Ishikawa (cell line): ENCODE measurements around the gene HSPA5.

Source experiments
- CEBPB ChIP-seq: IDR thresholded peaks from 2 replicates; pipeline ENCODE4 v1.6.1; 2012
- CREB1 ChIP-seq: IDR thresholded peaks from 2 replicates; pipeline ENCODE4 v1.6.1; 2012; ENCODE audit warnings: low read depth
- EGR1 ChIP-seq: IDR thresholded peaks from 2 replicates; pipeline ENCODE4 v1.6.1; 2012
- EP300 ChIP-seq: IDR thresholded peaks from 2 replicates; pipeline ENCODE4 v1.6.1; 2012; ENCODE audit warnings: borderline replicate concordance
- FOXM1 ChIP-seq: IDR thresholded peaks from 2 replicates; pipeline ENCODE4 v1.6.1; 2012; ENCODE audit warnings: low read depth, borderline replicate concordance
- MAX ChIP-seq: IDR thresholded peaks from 2 replicates; pipeline ENCODE4 v1.6.1; 2012
- NFIC ChIP-seq: IDR thresholded peaks from 2 replicates; pipeline ENCODE4 v1.6.1; 2012
- RAD21 ChIP-seq: IDR thresholded peaks from 2 replicates; pipeline ENCODE4 v1.6.1; 2012; ENCODE audit warnings: low read depth
- TAF1 ChIP-seq: IDR thresholded peaks from 2 replicates; pipeline ENCODE4 v1.6.1; 2012; ENCODE audit warnings: low read depth, mild to moderate bottlenecking
- TCF12 ChIP-seq: IDR thresholded peaks from 2 replicates; pipeline ENCODE4 v1.6.1; 2012; ENCODE audit warnings: low read depth
- TEAD4 ChIP-seq: IDR thresholded peaks from 2 replicates; pipeline ENCODE4 v1.6.1; 2012
- YY1 ChIP-seq: IDR thresholded peaks from 2 replicates; pipeline ENCODE4 v1.6.1; 2012; ENCODE audit warnings: low read depth
- ZBTB7A ChIP-seq: IDR thresholded peaks from 2 replicates; pipeline ENCODE4 v1.6.1; 2012; ENCODE audit warnings: low read depth
- TF ChIP-seq, protein P1 (sequence below): IDR thresholded peaks from 2 replicates; pipeline ENCODE4 v1.6.1; 2012; ENCODE audit warnings: low read depth, mild to moderate bottlenecking
- TF ChIP-seq, protein P2 (sequence below): IDR thresholded peaks from 2 replicates; pipeline ENCODE4 v1.6.1; 2012

Gene HSPA5

DNA sequence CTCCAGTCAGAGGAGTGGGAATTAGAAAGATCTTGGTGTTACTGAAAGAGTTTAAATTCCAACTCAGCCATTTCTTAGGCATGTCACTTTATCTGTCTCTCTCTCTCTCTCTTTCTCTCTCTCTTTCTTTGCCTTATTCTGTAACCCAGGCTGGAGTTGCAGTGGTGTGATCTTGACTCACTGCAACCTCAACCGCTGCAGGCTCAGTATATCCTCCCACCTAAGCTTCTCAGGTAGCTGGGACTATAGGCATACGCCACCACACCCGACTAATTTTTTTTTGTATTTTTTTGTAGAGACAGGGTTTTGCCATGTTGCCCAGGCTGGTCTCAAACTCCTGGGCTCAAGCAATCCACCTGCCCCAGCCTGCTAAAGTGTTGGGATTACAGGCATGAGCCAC, 22.5 kb downstream of the HSPA5 start:
- no peak for TF ChIP-seq CEBPB
- TF ChIP-seq FOXM1: no peak
- no peak for TF ChIP-seq NFIC
- no peak for TF ChIP-seq CREB1
- TF ChIP-seq, protein P1, sequence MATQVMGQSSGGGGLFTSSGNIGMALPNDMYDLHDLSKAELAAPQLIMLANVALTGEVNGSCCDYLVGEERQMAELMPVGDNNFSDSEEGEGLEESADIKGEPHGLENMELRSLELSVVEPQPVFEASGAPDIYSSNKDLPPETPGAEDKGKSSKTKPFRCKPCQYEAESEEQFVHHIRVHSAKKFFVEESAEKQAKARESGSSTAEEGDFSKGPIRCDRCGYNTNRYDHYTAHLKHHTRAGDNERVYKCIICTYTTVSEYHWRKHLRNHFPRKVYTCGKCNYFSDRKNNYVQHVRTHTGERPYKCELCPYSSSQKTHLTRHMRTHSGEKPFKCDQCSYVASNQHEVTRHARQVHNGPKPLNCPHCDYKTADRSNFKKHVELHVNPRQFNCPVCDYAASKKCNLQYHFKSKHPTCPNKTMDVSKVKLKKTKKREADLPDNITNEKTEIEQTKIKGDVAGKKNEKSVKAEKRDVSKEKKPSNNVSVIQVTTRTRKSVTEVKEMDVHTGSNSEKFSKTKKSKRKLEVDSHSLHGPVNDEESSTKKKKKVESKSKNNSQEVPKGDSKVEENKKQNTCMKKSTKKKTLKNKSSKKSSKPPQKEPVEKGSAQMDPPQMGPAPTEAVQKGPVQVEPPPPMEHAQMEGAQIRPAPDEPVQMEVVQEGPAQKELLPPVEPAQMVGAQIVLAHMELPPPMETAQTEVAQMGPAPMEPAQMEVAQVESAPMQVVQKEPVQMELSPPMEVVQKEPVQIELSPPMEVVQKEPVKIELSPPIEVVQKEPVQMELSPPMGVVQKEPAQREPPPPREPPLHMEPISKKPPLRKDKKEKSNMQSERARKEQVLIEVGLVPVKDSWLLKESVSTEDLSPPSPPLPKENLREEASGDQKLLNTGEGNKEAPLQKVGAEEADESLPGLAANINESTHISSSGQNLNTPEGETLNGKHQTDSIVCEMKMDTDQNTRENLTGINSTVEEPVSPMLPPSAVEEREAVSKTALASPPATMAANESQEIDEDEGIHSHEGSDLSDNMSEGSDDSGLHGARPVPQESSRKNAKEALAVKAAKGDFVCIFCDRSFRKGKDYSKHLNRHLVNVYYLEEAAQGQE: no peak
- no peak for TF ChIP-seq TCF12
- TF ChIP-seq YY1: no peak
- TF ChIP-seq EGR1: no peak
- TF ChIP-seq EP300: no peak
- TF ChIP-seq MAX: no peak
- no peak for TF ChIP-seq ZBTB7A

- TF ChIP-seq FOXM1: no peak
- no peak for TF ChIP-seq CREB1
- TF ChIP-seq TAF1: no peak
- TF ChIP-seq ZBTB7A: no peak
- no peak for TF ChIP-seq TEAD4
- no peak for TF ChIP-seq EP300
- TF ChIP-seq TCF12: no peak
- TF ChIP-seq RAD21: no peak
- TF ChIP-seq, protein P2, sequence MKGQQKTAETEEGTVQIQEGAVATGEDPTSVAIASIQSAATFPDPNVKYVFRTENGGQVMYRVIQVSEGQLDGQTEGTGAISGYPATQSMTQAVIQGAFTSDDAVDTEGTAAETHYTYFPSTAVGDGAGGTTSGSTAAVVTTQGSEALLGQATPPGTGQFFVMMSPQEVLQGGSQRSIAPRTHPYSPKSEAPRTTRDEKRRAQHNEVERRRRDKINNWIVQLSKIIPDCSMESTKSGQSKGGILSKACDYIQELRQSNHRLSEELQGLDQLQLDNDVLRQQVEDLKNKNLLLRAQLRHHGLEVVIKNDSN: no peak
- TF ChIP-seq, protein P1: no peak
- TF ChIP-seq YY1: no peak
Measured at GRCh38 chr9:125214186-125214585, 27.0 kb downstream of the HSPA5 start.

DNA sequence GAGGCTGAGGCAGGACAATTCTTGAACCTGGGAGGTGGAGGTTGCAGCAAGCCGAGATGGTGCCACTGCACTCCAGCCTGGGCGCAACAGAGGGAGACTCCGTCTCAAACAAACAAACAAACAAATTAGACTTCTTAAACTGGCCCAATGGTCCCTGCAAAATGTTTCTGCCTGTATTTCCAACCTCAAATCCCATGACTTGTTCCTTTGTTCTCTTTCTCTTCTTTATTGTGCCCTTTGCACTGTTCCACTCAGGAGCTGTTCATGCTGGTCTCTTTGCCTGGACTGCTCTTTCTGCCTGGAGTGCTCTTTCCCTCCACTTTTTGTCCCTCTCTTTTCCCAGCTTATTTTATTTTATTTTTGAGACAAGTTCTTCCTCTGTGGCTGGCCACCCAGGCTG, 36.7 kb downstream of the HSPA5 start:
- TF ChIP-seq CEBPB: no peak
- TF ChIP-seq CREB1: no peak
- no peak for TF ChIP-seq EGR1
- no peak for TF ChIP-seq EP300
- no peak for TF ChIP-seq FOXM1
- TF ChIP-seq, protein P2: no peak
- no peak for TF ChIP-seq ZBTB7A
- TF ChIP-seq RAD21: no peak
- TF ChIP-seq NFIC: no peak
- TF ChIP-seq TAF1: no peak
- no peak for TF ChIP-seq YY1
- no peak for TF ChIP-seq TEAD4
- TF ChIP-seq TCF12: no peak
- TF ChIP-seq, protein P1: no peak
- no peak for TF ChIP-seq MAX

GRCh38 chr9:125202846-125203618, 38.1 kb downstream of the HSPA5 start:
- TF ChIP-seq NFIC (no peak), EP300 (no peak), TEAD4 (no peak), FOXM1 (no peak), TCF12 (no peak)
